Brain microvascular endothelial cell (primary cell): ENCODE results near the gene GP1BB.

Source experiments
- DNase-seq: peaks from one replicate; pipeline ENCODE4 v3.0.0-alpha.2; 2020
- H3K27ac ChIP-seq: fragments of 250-450 bp; sonication (Bioruptor Pico); 2 replicates; pipeline ENCODE4 v1.5.1; 2020; ENCODE audit warnings: mild to moderate bottlenecking, moderate library complexity
- H3K27me3 ChIP-seq: fragments of 250-450 bp; sonication (Bioruptor Pico); replicated peaks from 2 replicates; pipeline ENCODE4 v1.5.1; 2020; ENCODE audit warnings: mild to moderate bottlenecking
- H3K36me3 ChIP-seq: fragments of 250-450 bp; sonication (Bioruptor Pico); replicated peaks from 2 replicates; pipeline ENCODE4 v1.5.1; 2020; ENCODE audit warnings: mild to moderate bottlenecking
- H3K4me3 ChIP-seq: 2 replicates; pipeline ENCODE4 v1.5.1; 2011; ENCODE audit warnings: low read depth, mild to moderate bottlenecking, control low read depth, low read length, moderate library complexity
- CTCF ChIP-seq: IDR thresholded peaks from 2 replicates; pipeline ENCODE4 v1.5.1; 2011; ENCODE audit warnings: low read depth, mild to moderate bottlenecking, moderate library complexity, low read length, control low read depth, inconsistent platforms; ENCODE audit errors: missing control alignments
- in situ Hi-C: cut with HindIII; loops from 2 replicates; pipeline ENCODE4 v1.10.0; 2017; ENCODE audit warnings: low sequenced_read_pairs, low pct_ligation_motif_present

Gene GP1BB

DNA sequence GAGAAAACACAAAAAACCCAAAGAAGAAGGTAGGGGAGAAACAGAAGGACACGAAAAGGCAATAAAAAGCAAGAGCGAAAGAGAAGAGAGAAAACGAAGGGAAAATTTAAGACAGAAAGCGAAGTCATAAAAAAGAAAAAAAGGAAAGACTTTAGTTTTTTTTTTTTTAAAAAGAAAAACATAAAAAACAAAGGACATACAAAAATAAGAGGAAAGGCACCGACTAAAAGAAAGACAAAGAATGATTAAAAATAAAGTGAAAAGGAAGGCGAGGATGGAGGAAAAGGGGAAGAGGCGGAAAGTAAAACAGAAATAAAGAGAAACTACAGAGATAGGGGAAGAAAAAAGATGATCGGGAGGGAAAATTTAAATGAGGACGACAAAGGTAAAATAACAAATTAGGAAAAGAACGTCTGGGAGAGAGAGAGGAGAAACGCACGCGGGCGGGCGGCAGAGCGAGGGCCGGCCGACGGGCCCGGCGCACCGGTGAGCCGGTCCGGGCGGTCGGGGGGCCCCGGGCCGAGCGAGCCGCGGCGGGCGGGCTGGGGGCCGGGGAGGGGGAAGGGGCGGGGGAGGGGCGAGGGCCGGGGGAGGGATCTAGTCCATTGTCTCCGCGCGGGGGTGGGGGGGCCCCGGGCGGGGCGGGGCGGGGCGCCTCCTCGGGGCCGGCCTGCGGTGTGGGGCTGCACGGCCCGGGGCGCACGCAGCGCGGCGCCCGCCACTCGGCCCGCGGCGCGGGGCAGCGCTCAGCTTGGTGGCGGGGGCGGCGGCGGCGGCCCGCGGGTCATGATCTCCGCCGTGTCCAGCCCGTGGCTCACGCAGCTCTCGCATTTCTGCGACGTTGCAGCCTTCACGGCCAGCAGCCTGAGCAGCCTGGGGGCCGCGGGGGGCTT, 37.0 kb downstream of the GP1BB start, which contains the start of gene TBX1:
TBX1 (plus strand) TSS at position 721 of the 893 bp plus-strand sequence; CDS start at position 787, 66 bp downstream.
- in situ Hi-C loops = no loop called here
- Histone ChIP-seq H3K36me3 (no peaks in the 10 kb centered on the region), H3K4me3 (peak within 1 kb of the TSS; percentile 17), H3K27me3 (peaks cover 85% of the 10 kb centered on the region), H3K27ac (no peak within 1 kb of the TSS)
- TF ChIP-seq CTCF = no peak
- no peak for DNase-seq

- H3K36me3 ChIP-seq = no peaks in the 10 kb centered on the region
- in situ Hi-C loops = no loop called here
- no peak for DNase-seq
- peak overlapping the region; percentile 17 for H3K4me3 ChIP-seq
- H3K27ac ChIP-seq = no peak overlapping the region
- peaks cover 83% of the 10 kb centered on the region for H3K27me3 ChIP-seq
- no peak for TF ChIP-seq CTCF
Observed at GRCh38 chr22:19760951-19761724, 37.8 kb downstream of the GP1BB start.

- Histone ChIP-seq H3K27ac (no peak overlapping the region), H3K27me3 (peaks cover 83% of the 10 kb centered on the region), H3K4me3 (peak overlapping the region; percentile 17)
Observed at GRCh38 chr22:19761725-19762567, 38.6 kb downstream of the GP1BB start.

DNA sequence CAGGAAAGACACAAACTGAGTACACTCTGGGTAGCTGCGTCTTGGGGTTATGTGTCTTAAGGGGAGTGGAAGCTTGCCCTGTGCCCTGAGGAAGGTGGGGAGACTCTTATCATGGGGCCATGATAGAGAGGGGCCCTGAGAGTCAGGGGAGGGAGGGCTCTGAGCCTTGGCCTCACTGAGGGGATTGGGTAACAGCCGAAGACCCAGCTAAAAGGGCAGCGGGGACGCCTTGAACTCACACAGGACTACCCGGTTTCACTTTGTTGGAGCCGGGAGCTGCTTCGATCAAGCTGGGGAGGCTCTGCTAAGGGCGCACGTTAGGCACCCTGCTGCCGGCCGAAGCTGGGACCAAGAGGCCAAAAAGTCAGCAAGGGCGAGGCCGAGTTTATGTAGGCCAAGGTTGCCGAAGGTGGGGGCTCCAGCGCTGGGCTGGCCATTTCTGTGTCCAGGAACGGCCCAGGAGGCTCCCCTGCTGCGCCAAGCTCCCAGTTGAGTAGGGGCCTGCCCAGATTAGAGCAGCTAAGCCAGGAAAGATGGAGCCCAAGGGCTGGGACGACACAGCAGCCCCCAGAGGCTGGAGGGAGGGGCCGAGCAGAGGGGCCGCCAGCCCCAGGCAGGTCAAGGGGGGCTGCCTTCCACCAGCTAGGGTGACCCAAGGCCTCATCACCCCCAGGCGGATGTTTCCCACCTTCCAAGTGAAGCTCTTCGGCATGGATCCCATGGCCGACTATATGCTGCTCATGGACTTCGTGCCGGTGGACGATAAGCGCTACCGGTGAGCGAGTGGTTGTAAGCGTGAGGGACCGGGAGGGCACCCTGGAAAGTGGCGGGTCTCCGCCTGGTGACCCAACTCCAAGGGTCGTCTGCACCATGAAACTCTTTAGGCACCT, 39.5 kb downstream of the GP1BB start:
- TF ChIP-seq CTCF = no peak
- in situ Hi-C loops = no loop called here
- H3K27ac ChIP-seq = no peak overlapping the region
- no peaks in the 10 kb centered on the region for H3K36me3 ChIP-seq
- no peak overlapping the region for H3K4me3 ChIP-seq
- no peak for DNase-seq
- H3K27me3 ChIP-seq = peaks cover 83% of the 10 kb centered on the region

More at GRCh38 chr22:19761725-19762567, 38.6 kb downstream of the GP1BB start:
- TF ChIP-seq CTCF = no peak
- in situ Hi-C loops = no loop called here
- no peak for DNase-seq
- no peaks in the 10 kb centered on the region for H3K36me3 ChIP-seq
